DMS153 treated with DMSO at 0.1 percent for 48 hours (cell line): Measurements from ENCODE around the gene GRM7.
"Not testable (repeated sequence)": the region's sequence is repeated elsewhere in the genome, so short reads cannot be mapped to it uniquely, and the experiment has no call there.

Experiments used
- DNase-seq: peaks from one replicate; lab custom pipeline; 2025; ENCODE audit not compliant: unreplicated experiment; lab: John Stamatoyannopoulos, UW

GRM7 gene

DNA sequence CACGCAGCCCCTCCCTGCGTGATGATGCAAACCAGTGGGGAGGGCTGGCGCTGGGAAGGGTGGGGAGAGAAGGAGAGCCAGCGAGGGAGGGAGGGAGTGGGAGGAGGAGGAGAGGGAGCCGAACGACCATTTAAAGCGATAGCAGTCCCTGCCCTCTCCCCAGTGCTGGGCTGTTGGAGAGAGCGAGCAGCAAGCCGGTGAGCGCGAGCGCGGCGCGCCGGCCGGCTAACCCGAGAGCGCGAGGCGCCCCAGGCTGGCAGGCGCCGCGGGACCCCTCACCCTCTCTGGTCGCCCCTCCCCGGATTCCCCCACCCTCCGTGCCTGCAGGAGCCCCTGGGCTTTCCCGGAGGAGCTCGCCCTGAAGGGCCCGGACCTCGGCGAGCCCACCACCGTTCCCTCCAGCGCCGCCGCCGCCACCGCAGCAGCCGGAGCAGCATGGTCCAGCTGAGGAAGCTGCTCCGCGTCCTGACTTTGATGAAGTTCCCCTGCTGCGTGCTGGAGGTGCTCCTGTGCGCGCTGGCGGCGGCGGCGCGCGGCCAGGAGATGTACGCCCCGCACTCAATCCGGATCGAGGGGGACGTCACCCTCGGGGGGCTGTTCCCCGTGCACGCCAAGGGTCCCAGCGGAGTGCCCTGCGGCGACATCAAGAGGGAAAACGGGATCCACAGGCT lies at the start of gene GRM7:
TSS of gene GRM7 (plus strand) at position 162 of the 671 bp plus-strand sequence.
- DNase-seq, result peak; percentile 0

DNA sequence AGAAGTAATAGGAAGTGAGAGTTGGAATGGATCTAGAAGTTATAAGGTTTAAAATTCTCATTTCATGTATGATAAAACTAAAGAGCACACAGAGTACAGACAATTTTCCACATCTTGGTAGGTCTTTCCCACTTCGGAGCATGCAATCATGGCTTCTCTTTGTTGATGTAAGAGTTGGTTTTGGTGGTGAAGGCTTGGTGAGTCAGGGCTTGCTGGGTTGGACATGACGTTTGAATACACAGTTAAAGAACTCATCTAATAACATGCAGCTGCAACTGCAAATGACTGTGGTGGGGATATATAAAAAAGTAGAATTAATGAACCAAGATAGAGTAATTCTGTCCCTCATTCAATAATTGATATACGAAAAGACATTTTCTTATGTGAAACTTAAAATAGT lies 39.5 kb upstream of the GRM7 start:
- no peak for DNase-seq

DNA sequence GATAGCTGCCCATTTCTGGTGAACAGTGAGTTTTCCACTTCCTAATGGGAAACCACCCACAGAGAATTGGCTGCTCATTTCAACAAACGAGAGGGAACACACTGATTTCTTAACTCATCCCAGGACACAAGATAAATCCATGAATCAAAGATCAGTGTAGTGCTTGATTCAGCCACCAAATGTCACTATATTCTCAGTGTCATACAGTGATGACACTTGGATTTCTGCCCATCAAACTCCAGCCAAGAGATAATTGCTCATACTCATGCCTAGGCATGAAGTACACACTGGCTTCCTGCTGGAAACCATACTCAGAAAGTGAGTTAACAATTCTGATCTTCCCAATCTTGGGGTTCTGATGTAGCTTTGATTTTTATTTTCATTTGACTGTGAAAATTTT lies 35.4 kb upstream of the GRM7 start:
- peak; percentile 20 for DNase-seq

DNA sequence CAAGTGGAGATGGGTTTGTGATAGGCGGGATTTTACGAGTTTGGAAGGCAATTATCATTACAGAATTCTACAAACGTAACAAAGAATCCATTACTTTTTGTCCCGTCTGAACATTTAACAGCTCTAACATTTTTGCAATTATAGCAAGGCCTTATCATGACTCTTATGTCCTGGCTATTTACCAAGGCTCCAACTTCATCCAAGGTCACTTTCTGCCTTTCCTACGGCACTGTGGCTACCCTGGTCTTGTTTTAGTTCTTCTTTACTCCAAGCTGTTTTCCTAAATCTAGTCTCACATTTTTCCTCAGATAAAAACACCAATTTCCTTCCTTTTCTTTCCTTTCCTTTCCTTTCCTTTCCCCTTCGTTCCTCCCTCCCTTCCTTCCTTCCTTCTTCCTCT lies 33.5 kb upstream of the GRM7 start:
- no peak for DNase-seq

DNA sequence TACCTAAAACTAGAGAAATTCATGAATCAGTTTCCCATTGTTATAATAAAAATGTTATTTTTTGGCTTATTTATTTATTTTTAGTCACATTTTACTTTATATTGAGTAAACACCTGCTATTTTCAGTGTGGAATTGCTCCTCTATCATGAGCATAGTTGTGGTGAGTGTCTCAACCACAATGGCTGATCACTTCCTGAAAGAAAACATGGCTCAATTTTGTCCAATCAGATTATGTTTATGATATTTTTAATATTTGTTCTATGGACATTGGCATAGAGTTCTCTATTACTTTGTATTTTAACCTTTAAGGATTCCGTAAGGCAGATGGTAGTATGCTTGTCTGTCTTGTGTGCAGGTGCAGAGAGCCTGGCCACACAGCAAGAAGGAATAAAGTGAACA lies 16.2 kb upstream of the GRM7 start:
- no peak for DNase-seq

DNA sequence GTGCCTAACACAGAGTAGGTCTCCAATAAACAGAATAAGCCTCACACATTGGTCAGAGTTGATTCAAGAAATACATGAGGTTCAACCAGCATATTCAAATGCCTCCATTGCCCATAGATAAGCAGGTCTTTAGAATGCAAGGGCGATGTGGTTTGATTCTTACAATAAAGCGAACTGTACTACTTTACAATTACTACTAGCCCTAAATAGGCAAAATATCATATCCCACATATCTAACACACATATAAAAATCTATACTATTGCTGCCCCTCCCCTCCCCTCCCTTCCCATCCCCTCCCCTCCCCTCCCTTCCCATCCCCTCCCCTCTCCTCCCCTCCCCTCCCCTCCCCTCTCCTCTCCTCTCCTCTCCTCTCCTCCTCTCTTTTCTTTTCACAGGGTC lies 6.7 kb upstream of the GRM7 start:
- no peak for DNase-seq

DNA sequence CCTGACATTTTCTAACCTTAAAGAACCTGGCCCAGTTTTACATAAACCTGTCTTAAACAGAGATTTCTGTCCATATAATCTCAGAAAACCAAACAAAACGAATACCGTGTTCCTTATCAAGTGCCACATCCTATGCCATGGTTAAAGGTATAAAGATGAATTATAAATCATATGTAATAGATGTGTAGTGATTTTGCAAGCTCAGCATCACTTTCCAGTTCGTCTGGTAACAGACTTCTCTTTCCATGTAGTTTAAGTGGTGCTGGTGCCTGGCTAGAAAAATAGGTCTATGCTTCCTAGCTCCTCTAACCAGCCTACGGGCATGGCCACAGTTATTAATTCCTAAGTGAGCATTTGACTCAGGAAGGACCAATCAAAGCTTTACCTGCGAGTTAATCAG lies 3.4 kb upstream of the GRM7 start:
- no peak for DNase-seq

DNA sequence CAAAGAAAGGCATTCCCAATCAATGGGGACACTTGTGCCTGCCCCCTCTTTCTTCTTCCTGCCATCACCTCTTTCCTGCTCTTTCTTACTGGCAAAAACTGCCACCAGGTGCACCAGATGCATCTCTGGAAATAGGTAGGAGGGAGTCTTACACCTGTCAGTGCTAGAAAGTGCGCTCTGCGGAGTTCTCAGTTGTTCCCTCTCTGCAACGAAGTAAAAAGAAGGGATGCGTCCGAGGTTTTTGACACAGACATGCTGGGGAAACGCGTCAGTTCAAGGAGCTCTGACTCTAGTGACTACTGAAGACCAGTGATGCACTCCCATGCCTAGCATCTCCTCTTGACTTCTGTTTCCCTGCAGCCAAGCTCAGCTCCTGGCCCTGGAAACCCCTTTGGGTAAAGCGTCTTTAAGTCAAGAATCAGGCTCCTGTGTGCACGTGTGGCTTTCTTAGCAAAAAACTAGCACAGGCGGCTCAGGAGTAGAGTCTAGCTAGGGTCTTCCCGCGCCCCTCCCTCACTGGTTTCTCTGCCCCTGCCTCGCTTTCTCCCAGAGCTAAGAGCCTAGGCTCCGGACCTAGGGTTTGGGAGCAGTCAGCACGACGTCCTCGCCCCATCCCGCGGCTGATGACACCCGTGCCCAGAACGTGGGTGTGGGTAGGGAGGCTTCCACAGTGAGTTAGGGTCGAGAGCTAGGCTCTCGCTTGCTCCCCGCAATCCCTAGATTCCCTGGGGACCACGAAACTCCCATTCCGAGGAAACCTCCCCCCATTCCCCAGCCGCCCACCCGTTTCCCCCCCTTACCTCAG lies 564 bp upstream of the GRM7 start:
- DNase-seq, result no peak

DNA sequence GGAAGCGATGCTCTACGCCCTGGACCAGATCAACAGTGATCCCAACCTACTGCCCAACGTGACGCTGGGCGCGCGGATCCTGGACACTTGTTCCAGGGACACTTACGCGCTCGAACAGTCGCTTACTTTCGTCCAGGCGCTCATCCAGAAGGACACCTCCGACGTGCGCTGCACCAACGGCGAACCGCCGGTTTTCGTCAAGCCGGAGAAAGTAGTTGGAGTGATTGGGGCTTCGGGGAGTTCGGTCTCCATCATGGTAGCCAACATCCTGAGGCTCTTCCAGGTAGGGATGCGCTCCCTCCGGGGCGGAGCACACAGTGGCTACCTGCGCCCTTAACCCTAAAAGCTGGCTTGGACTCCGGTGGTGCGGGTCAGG lies 698 bp downstream of the GRM7 start:
- no peak for DNase-seq

DNA sequence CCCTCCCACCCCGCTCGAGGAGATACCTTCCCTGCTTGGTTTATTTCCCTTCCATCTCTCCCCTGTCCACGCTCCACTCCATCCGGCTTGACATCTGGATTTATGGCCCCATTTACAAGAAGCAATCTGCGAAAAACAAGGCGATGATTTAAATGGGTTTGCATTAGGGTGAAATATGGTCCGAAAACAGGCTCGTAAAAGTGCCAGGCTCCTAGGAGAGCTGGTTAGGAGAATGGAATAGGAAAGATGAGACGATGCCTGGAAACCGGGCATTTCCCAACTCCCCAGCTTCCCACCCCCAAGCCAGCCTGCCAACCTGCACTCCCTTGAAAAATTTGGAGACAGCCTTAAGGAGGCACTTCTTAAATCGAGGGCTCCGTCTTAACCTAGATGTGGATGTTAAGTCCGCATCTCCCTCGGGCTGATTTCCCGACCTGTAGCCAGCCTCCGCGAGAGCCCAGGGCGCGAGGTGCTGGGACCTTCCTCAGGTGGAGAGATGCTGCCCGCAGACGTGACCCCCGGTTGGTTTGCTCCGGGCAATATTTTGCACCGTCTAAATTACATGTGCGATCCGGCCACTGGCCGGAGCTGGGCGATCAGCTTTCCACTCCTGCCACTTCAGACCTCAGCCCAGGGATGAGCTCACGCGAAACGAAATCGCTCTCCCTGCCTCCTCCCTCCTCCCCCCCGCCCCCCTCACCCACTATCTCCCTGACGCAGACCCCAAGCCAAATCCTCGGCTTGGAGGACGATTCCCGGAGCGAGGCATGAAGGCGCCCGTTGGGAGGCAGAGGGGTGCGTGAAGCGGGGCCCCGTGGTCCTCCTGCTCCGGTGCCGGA lies 1.3 kb downstream of the GRM7 start:
- DNase-seq, result no peak

DNA sequence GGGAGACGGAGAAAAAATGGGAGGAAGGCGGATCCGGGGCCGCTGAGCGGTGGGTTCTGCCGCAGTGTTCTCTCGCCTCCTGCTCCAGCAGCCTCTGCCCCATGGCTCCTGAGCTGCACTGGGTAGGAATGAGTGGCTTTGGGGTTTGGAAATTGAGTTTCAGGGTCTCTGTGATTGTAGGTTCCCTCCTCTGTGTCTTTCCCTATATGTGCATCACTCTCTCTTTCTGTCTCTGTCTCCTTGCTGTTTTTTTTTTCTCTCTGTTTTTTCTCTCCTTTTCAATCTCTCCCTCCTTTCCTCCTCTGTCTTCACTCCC lies 1.9 kb downstream of the GRM7 start:
- DNase-seq, result no peak

DNA sequence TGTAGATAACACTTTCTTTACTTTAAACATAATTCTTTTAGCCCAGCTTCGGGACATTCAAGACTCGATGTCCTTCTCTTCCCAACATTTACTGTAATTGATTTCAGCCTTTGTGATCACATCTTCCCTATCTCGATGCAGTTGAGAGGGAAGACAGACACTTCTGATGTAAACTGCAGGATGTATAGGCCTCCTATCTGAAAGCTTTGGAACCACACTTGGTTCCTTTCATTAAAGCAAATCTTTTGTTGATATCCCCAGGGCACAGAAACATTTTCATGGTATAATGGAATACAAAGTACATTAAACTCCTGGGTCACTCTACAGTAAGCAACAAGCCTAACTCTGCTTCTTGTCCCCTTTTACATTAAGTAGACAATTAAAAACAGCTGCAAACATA lies 6.4 kb downstream of the GRM7 start:
- DNase-seq, result no peak

DNA sequence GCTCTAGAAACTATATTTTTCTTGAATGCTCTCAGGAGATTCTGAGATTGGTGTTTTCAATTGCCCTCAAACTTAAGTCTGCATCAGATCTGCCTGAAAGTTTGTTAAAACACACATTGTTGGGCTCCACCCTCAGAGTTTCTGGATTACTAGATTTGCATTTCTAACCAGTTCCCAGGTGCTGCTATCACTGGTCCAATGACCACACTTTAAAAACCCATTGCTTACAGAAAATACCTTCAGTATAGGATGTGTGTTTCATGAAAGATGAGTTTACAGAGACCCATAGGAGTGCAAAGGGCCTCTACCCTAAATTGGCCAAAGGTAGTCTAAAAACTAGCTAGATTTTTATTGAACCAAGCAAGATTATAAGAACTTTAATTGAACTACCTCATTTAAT lies 17.8 kb downstream of the GRM7 start:
- DNase-seq, result no peak

DNA sequence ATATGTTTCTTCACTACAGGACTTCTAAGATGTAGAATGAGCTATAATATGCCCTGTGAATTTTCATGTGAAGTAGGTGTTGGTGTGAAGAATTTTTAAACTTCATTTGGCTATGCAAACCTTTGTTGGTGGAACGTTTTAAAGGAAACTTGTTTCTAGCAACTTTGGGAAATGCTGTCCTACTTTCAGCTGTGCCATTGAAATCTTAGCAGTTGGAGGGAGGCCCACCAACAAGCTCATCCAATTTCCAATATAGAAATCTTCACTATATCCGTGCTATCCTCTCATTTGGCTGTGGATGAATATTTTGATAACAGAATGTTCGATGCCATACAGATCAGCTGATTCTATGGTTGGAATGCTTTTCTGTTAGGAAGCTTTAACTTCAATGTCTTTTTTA lies 51.3 kb downstream of the GRM7 start:
- DNase-seq, result no peak

DNA sequence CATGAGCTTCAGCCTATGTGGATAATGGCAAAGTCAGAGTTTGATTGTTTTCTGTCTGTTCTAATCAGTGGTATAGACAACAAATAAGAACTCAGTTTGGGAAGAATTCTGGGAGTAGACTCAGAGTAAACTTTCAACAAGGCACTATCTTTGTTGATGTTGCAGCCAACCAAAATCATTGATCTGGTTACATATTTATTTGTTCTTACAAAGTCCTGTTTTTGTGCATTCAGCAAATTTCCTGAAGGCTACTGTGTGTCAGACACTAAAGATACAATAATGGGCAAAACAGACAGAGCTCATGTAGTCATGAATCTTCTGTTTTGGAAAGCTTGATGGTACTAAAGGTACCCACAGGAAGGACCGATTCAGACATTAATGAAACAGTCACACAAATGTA lies 55.0 kb downstream of the GRM7 start:
- no peak for DNase-seq

DNA sequence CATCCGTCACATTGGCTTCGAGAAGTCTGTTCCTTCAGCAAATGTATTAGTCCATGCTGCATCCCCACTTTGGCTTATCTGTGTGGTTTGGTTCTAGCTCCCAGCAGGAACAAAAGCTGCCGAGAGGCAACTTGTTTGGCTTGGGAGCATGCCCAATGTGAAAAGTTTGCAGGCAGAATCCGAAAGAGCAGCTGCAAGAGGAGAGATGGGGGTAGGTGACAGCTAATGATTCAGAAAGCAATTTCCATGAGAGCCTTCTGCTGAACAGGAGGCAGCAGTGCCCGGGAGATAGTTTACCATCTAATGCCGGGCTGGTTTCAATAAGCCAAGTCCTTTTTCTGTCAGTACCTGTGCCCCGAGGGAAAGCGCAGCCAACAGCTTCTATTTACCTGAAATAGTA lies 60.2 kb downstream of the GRM7 start:
- no peak for DNase-seq

DNA sequence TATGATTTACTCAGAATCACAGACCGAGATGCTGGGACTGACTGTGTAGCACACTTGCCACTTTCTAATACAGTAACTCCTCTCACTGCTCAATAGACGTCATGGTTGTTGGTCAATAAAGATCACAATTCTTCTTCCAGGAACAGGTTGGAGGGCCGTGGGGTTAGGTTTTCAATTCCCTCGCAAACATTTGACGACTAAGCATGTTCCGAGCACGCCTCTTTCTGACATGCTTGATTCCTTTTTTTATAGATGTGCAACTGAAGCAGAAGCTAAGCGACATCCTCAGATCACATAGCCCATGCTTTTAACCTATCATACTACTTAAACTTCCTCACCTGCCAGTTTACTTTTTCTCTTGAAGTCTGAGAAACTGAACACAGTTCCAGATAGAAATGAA lies 61.0 kb downstream of the GRM7 start:
- no peak for DNase-seq

DNA sequence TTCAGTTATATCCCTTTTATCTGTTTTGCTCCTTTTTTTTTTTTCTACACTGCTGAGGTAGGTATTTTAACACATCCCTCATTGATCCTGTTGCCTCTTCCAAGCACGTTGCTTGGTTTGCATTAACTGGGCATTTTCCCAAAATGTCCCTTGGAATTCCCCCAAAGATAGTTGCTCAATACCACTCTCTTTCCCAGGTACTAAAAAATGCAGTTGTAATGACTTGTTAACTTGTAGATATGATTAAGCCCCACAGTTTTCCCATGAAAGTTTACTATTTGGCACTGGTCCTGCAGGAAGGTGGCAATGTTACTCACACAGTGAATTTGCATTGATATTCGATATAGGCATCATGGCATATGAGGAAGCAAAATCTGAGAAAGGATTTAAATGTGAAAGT lies 67.1 kb downstream of the GRM7 start:
- no peak for DNase-seq

DNA sequence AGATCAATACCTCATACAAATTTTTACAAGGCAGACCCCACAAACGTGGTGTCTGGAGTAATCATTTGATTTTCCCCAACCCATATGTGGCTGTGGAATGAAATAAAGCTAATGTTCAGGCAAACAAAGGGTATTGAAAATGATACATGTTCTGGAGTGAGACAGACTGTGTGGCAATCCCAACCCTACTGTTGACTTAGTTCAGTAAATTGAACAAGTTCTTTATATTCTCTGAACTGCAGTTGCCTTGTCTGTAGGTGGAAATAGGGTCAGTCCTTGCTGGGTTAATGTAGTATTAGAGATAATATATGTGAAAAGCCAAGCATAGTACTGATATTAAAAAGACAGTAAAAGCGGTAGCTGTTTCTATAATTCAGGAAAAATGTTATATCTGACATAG lies 69.0 kb downstream of the GRM7 start:
- DNase-seq, result no peak

DNA sequence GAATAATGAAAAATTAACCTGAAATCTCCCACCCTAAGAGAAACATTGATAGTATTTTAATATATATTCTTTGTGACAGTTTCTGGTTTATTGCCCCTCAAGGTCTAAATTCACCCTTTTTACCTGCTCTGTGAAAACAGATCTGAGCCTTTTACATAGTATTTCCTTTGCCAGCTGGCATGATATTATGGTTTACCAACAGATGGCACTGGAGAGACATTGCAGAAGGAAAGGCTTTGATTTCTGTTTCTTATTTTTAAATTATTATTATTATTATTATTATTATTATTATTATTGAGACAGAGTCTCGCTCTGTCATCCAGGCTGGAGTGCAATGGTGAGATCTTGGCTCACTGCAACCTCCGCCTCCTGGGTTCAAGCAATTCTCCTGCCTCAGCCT lies 74.5 kb downstream of the GRM7 start:
- not testable (repeated sequence) for DNase-seq

DNA sequence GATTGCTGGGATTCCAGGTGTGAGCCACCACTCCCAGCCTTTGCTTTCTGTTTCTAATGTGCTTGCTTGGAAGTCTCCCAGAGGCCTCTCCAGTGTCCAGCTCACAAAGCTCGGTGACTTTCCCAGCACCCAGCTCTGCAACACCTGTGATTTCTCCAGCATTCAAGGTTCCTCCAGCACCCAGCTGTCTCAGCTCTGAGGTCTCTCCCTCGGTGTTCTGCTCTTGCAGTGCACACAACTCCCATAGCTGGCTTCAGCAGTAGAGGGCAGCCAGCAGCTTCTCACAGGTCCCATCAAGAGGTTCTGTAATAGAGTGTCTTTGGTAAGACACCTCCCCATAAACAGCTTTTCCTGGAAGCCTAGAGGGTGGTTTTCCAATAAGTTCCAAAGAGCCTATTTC lies 75.1 kb downstream of the GRM7 start:
- no peak for DNase-seq

DNA sequence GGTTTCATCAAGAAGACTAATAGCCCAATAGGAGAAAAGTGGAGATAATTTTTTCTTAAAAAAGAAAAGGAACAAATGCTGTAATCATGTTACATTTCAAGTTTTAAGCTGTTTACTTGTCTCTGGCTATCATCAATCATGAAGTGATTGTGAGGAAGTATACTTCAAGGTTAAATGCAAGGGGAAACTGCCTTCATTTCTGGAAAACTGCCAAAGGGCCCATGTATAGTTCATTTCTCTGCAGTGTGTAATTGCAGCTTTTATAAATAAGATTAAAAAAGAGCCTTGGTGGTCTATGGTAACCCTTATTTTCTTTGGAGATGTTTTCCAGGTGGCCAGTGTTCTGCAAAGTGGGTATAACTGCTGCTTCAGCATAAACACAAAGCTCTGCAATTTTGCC lies 101.9 kb downstream of the GRM7 start:
- DNase-seq, result no peak
